Stomach (tissue), 4 donors: ENCODE results near the gene PARP1.

Experiments used
- EP300 ChIP-seq: sonication (generic); formaldehyde crosslinking; IDR thresholded peaks from one replicate; pipeline ENCODE4 v1.6.1; 2017; ENCODE audit warnings: antibody characterized with exemption
- POLR2A ChIP-seq, 4 donors: fragments of 450-650 bp; IDR thresholded peaks; one replicate each; pipeline ENCODE4 v1.6.1; 2016; ENCODE audit warnings: antibody characterized with exemption in 4 of 4, control low read depth in 2 of 4, mild to moderate bottlenecking in 1 of 4, moderate library complexity in 1 of 4
- TF ChIP-seq, protein P1 (sequence below), 7 experiments: fragments of 450-650 bp in 4 of 7; fragments of 200-600 bp in 3 of 7; sonication (generic) in 3 of 7; IDR thresholded peaks; one replicate each; pipeline ENCODE4 v1.5.1; 2016 to 2019; ENCODE audit warnings: antibody characterized with exemption in 7 of 7, control low read depth in 2 of 7, mild to moderate bottlenecking in 1 of 7

DNA sequence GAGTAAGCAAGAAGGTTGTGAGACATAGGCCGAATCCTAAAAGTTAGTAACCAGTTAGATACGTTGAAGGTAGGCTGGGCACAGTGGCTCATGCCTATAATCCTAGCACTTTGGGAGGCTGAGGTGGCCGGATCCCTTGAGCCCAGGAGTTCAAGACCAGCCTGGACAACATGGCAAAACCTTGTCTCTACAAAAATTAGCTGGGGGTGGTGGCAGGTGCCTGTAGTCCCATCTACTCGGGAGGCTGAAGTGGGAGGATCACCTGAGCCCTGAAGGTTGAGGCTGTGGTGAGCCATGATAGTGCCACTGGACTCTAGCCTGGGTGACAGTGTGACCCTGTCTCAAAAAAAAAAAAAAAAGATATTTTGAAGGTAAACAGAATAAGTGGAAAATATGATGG, 1.5 kb upstream of the PARP1 start:
- no peak for TF ChIP-seq POLR2A (IDR thresholded peaks at IDR 0.05)
- TF ChIP-seq, protein P1, sequence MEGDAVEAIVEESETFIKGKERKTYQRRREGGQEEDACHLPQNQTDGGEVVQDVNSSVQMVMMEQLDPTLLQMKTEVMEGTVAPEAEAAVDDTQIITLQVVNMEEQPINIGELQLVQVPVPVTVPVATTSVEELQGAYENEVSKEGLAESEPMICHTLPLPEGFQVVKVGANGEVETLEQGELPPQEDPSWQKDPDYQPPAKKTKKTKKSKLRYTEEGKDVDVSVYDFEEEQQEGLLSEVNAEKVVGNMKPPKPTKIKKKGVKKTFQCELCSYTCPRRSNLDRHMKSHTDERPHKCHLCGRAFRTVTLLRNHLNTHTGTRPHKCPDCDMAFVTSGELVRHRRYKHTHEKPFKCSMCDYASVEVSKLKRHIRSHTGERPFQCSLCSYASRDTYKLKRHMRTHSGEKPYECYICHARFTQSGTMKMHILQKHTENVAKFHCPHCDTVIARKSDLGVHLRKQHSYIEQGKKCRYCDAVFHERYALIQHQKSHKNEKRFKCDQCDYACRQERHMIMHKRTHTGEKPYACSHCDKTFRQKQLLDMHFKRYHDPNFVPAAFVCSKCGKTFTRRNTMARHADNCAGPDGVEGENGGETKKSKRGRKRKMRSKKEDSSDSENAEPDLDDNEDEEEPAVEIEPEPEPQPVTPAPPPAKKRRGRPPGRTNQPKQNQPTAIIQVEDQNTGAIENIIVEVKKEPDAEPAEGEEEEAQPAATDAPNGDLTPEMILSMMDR (IDR thresholded peaks at IDR 0.05), result no peak
- TF ChIP-seq EP300, result no peak
